ENCODE data around the gene RFTN1.

DNA sequence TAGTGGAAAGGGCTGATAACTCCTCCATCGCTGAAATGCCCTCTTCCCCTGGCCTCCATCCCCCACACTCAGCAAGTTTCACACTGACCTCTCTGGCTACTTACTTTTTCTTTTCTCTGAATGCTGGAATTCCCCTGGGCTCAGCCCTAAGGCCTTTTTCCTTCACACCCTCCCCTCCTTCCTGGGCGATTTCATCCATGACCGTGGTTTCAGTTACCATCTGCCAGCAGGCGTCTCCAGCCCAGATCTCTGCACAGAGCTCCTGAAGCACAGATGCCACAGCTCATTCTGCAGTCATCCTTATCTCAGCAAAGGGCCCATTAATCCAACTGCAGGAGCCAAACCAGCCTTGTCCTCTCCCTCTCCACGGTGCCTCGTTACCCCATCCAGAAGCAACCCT lies 114.0 kb downstream of the RFTN1 start:
- TF ChIP-seq POLR2AphosphoS5 (IDR thresholded peaks at IDR 0.05; ENCODE audit: low read depth, low read length), result no peak
- TF ChIP-seq TAF1 (IDR thresholded peaks at IDR 0.05; ENCODE audit: low read depth, low read length), result no peak
- TF ChIP-seq POLR2A (IDR thresholded peaks at IDR 0.05; ENCODE audit: low read depth, low read length), result no peak
- no peak for TF ChIP-seq POU2F2 (IDR thresholded peaks at IDR 0.05; ENCODE audit: low read depth, low read length)
- no peak for TF ChIP-seq SPI1 (IDR thresholded peaks at IDR 0.05; ENCODE audit: low read depth, low read length)
- no peak for TF ChIP-seq PAX5 (IDR thresholded peaks at IDR 0.05; ENCODE audit: insufficient read depth, low read length, severe bottlenecking)
